Measurements from ENCODE around the gene PRKCQ.

The PRKCQ gene

DNA sequence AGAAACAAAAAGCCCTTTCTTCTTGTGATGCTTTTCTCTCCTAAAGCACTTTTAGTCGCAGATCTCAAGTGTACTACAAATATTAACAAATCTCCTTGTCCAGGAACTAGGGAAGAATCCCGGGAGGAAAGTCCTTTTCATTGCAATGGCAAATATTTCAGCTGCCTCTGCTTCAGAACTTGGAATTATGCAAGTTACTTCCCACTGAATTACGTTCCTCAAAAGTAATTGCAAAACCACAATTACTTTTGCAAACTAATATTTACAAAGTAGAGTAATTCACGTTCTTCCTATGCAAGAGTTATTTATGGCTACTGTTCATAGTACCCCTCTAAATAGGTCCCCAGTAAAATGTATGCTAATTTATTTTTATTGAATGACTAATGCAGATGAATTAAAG lies 14.5 kb downstream of the PRKCQ start:
- no peak for DNase-seq

GRCh38 chr10:6564367-6564766 lies 15.7 kb downstream of the PRKCQ start:
- DNase-seq: no peak

- peak; percentile 46 for DNase-seq
Measured at GRCh38 chr10:6563731-6564130, 16.3 kb downstream of the PRKCQ start.

DNA sequence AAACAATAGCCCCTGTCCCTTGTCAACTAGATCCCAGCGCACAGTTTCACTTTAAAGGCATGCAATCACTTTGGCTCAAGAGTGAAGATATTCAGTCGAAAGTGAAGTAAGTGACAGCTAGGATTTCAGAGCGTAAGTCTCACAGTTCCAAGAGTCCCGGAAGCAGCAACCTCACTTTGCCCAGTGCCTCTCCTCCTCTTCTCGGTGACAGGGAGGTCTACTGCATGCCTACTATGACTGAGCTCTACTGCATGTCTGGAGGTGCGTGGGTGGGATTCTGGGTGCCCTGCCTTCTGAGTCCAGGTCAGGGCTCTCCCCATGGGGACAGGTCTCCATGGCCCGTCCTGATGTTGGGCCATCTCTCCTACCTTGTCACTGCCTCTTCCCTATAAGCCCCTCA lies 17.0 kb downstream of the PRKCQ start:
- peak; percentile 70 to 78 for DNase-seq

- no peak for DNase-seq
Measured at GRCh38 chr10:6562221-6562620, 17.9 kb downstream of the PRKCQ start.

DNA sequence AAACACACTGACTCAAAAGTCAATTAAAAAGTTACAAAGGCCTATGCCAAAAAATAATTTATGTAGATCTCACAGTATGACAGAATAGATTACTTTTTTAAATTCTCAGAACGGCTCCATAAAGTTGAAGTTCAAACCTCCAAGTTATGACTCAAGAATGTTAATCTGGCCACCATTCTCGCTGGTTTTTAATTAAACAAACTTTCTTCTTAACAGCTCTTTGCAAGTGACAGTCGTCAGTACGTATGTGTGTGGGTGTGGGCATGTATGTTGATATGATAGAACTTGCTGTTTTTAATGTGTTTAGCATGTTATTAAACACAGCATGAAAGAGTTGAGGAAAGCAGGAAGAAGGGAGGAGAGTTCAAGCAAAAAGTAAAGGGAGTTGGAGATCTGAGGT lies 18.5 kb downstream of the PRKCQ start:
- DNase-seq: no peak

GRCh38 chr10:6558759-6559461 lies 21.2 kb downstream of the PRKCQ start:
- DNase-seq: peak in 1 of 2 experiments; percentile 51

DNA sequence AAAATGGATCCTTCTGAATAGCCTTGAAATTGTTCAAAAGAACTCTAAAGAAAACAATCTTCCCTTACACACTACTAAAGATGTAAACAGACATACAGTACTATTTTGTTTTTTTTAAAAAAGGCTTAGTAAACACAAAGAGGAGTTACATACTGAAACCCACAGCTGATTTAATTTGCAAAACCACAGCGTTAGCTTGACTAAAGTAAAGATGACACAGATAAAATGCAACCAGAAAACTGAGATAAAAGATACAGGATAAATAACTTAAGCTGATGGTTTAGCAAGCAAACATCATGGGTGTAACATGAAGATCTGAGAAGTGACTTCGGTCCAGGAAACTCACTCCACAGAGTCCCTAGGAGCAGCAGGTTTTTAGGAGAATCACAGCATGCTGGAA lies 21.8 kb downstream of the PRKCQ start:
- no peak for DNase-seq

GRCh38 chr10:6553937-6554336 lies 26.1 kb downstream of the PRKCQ start:
- DNase-seq: no peak

GRCh38 chr10:6543431-6544005 lies 36.6 kb downstream of the PRKCQ start:
- peak; percentile 78 to 80 for DNase-seq

- peak; percentile 69 for DNase-seq
Measured at GRCh38 chr10:6542999-6543430, 37.1 kb downstream of the PRKCQ start.

DNA sequence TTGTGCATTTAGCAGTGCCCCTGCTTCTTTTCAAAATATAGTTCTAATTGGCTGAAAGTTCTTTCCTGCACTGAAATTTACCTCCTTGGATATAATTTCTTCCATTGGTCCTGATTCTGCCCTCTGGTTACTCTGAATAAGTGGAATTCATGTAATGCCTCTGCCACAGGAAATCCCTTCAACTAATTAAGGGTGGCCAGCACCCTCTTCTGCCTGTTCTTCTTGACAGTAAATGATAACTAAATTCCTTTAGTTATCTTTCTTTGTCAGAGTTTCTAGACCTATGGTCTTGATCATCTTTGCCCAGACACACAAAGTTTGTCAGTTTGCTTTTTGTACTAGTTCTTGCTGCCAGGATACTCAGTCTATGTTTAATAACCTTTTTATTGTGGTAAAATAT lies 40.2 kb downstream of the PRKCQ start:
- DNase-seq: no peak

DNA sequence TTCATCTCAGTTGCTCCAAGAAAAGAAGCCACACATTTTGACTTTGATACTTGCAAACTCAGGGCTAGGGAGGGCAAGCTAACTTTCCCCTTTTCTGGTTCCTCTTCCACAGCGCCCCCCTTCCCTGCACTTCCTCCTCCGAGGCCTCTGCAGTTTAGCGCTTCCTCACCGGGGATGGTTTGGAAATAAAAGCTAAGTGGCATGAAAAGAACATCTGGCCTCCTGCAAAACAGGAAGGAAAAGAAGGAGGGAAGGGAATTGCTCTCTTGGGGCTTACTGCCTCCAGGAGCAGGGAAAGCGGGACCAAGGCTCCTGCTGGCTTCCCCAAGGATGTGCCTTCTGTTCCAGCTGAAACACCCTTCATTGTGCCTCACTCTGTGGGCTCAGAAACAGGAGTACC lies 42.3 kb downstream of the PRKCQ start:
- no peak for DNase-seq

GRCh38 chr10:6536102-6536501 lies 44.0 kb downstream of the PRKCQ start:
- DNase-seq: no peak

- no peak for DNase-seq
Measured at GRCh38 chr10:6535156-6535764, 44.8 kb downstream of the PRKCQ start.

- DNase-seq: no peak
Measured at GRCh38 chr10:6532321-6532720, 47.8 kb downstream of the PRKCQ start.

DNA sequence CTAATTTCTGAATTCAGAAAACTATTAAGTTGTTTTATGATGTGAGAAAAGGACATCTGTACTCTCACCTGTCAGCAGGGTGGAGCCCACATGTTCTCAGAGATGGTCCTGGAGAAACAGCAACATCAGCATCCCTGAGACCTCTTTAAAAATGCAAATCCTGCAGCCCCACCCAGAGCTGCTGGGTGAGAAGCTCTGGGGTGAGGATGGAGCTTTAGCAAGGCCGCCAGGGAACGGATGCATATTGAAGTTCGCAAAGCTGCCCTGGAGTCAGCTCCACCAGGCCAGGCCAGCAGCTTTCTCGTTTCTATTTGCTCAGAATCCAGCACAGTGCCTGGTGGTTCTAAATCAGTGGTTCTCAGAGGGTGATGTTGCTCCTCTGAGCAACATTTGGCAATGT lies 49.1 kb downstream of the PRKCQ start:
- no peak for DNase-seq

DNA sequence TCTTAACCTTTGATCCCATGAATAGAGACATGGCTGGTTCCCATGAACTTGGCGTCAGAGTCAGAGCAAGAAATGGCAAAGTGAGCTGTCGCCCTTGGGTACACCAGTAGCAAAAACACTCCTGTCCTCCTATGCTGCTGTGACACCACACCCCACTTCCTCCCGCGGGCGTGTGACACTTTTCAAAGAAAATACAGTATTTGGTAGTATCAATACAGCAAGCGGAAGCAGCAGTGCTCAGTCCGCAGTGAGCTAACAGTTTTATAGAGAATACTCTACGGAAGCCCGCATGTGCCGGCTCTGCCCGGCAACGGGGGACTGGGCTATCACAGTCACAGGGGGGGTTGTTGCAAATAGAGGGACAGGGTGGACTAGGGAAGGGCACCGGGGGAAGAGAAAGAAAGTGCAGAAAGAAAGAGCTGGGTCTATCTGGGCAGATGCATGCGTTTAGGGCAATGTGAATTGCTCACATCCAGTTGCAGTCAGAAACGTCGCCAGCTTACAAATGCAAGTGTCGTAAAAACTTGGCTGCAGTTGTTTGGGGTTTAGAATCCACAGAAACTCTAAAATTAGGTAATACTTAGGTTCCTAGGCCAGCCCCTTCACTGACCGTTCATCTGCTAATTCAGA lies 49.8 kb downstream of the PRKCQ start:
- DNase-seq: peak; percentile 81 to 82

DNA sequence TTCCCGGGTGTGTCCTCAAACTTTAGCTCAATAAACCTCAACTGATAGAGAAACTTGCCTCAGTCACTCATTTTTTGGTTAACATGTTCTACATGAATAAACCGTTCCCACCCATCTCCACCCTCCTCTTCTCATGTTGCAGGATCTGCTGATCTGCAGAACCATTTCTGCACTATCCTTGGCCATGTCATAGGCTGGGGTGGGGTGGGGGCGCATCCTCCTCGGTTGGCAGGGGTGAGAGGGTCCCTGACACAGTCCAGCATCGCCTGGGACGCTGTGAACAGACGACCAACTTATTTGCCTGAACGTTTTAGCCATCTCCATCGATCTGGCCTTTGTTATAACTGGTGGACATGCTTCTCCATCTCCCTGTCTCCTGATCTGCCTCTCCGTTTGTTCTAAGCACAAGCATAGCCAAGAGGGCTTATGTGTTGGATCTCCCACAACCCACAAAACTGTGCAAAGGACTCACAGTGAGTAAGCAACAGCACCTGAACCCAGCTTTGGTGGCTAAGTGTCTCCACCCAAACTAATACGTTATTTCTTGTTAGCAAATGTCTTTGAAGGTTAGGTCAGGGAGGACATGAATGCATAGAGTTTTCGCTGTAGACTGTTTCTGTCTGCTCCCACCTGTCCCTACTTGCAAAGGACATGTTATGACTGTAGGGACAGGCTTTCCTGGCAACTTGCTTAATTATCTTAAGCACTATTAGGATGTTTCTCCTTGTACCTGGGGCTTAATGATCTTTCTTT lies 51.7 kb downstream of the PRKCQ start:
- no peak for DNase-seq

DNA sequence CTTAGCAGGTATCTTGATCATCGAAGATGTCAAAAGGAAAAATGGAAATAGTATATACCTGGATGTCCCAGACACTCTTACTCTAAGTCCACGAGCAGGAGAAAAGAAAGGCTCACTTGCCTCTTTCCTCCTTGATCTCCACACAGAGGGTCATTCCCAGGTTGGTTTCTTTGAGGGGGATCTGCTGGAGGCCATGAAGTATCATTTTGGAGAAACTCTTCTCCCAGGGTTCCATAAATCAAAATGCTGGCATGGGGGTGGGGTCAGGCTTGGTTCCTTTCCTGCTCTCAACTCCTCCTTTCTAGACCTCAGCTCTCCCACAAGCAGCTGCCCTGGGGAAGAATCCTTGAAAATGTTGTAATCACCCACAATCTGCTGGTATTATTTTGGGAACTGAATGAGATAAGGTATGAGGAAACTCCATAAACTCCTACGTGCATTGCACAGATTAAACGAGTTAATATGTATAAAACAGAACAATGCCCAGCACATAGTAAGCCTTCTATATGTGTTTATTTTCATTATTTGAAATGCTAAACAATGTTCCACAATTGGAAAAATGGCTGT lies 54.4 kb downstream of the PRKCQ start:
- no peak for DNase-seq

GRCh38 chr10:6522230-6522629 lies 57.8 kb downstream of the PRKCQ start:
- no peak for DNase-seq

- DNase-seq: no peak
Measured at GRCh38 chr10:6520138-6520537, 59.9 kb downstream of the PRKCQ start.
